HG03159 (cell line): ENCODE results near the gene LAMA1.

Source experiments
- ATAC-seq: cut with Tn5 transposase; IDR thresholded peaks from one replicate; pipeline ENCODE4 v1.9.1; 2021; ENCODE audit warnings: mild to moderate bottlenecking, moderate library complexity; ENCODE audit not compliant: unreplicated experiment

The LAMA1 gene

DNA sequence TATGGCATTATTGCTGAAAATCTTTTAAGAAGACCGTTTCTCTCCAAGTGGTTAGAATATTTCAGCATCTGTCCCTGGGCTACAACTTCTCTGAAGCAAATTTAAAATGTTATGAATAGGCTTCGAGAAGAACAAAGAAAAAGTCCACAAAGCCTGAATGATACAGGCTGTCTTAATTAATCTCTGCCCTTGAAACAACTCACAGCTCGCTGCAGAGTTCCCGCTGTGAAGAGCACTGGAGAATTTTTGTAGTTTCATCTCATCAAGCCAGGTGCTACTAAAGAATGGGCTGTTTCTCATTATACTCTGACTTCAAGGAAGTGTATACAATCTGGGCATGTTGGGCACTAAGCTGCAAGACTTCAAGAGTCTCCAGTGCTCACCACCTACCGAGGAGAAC lies 67.6 kb downstream of the LAMA1 start:
- ATAC-seq, result no peak

GRCh38 chr18:7048081-7048480 lies 69.5 kb downstream of the LAMA1 start:
- no peak for ATAC-seq

DNA sequence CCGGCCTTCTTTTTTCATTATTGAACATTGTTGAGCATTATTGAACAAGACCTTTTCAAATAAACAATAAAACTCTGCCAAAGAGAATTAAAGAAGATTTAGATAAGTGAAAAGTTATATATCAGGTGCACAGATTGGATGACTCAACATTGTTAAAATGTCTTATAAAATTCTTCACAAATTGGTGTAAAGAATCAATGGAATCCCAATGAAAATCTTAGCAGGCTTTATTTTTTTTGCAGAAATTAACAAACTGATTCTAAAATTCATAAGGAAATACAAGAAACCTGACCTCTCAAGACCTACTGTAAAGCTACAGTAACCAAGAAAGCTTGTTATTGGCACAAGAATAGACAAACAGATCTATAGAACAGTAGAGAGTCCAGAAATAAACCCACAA lies 70.3 kb downstream of the LAMA1 start:
- no peak for ATAC-seq

DNA sequence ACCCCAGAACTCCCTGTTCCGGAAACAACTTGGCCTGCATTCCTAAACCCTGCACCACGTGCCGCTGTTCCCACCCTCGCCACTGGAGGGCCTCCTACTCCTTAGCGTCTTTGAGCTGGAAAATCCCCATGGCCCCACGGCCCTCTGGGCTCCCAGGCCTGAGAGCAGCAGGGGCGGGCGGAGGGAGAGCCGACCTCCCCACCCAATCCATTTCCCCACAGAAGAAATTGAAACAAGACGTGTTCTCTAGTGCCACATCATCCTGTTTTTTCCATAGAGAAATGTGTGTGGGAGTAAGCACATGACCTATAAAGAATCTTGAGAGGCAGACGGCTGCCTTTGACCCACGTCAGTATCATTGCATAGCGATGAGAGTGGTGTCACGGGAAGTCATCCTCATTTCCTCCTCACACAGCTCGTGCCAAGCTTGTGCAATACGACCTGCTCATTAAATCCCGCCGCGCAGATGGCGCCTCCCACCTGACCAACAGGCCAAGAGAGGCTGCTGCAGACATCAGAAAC lies 79.2 kb downstream of the LAMA1 start:
- no peak for ATAC-seq

- no peak for ATAC-seq
Observed at GRCh38 chr18:7037470-7037869, 80.1 kb downstream of the LAMA1 start.

DNA sequence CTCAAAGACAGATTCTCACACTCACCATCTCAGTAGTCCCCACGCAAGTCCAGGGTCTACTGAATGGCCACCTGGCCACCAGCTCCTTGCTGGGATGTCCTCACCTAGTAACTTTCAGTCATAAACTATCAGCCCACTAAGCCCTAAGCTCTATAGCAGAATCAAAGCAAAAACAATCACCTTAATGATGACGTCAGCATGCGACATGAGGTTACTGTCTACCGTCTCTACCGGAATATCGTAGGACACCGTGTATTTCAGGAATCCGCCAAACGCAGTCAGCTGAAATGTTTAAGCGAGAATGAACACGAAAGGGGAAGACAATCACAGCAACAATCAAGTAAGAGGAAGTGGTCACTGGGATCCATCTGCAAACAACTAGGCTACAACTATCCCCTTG lies 81.8 kb downstream of the LAMA1 start:
- no peak for ATAC-seq

DNA sequence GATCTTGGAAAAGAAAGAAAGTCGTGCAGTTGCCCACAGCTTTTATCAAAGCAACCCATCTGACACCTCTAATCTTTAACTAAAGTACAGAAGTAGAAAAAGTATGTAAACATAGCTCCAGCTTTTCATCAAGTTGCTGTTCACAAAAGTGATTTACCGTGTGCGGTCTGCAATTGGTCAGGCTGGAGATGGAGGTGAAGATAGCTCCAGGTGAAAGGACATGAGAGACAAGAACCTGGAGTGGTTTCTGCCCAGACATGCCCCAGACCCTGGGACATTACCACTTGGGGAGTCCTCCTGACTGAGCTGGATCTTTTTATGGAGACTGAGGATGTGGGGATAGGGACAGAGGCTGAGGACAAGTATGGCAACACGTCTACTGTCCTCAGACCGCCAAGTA lies 82.7 kb downstream of the LAMA1 start:
- ATAC-seq, result no peak

GRCh38 chr18:7032537-7032936 lies 85.1 kb downstream of the LAMA1 start:
- no peak for ATAC-seq

GRCh38 chr18:7028625-7029024 lies 89.0 kb downstream of the LAMA1 start:
- ATAC-seq, result no peak

DNA sequence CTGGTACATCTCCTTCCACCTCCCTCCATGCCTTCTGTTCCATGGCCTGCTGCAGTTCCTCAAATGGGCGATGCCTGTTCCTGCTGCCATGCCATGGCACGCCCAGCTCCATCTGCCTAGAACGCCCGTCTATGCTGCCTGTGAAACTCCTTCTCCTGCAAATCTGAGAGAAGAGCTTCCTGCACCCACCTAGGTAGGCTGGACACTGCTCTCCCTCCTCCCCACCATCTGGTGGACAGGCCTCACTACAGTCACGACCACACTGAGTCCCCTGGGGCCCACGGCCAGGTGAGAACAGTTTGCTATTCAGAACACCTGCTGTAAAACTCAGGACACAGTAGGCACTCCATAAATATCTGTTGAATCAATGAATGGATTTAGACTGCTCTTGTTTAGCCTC lies 92.4 kb downstream of the LAMA1 start:
- ATAC-seq, result no peak

DNA sequence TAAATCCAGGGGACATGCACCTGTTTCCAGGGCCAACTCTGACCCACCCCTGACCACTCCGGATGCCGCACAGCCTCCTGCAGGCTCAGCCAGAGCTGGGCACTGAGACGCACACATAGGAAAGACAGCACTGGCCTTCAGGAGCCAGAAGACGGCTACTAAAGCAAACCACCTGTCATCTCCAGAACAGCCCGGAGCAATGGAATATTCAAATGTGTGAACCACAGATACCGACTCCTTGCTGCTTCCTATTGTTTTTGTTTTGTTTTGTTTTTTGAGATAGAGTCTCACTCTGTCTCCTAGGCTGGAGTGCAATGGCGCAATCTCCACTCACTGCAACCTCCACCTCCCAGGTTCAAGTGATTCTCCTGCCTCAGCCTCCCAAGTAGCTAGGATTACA lies 94.0 kb downstream of the LAMA1 start:
- no peak for ATAC-seq

DNA sequence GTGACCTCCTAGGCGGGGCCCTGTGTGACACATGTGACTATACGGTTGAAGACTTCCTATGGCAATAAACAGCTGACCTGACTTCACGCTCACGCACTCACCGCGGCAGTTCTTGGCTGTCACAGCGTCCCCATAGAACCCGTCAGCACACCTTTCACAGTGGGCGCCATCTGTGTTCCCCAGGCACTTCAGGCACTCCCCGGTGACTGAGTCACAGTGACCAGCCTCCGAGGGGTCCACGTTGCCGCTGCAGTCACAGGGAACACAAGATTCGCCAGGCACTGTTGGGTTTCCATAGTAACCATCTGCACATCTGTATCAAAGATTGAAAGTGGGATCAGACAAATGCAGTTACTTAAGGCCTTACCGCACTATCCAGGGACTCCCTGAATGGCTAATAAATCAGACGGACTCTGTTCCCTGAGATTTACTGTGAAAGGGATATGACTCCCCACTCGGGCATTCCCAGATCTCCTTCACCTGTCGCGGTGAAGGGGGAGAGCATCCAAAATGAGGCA lies 94.5 kb downstream of the LAMA1 start:
- ATAC-seq, result no peak

DNA sequence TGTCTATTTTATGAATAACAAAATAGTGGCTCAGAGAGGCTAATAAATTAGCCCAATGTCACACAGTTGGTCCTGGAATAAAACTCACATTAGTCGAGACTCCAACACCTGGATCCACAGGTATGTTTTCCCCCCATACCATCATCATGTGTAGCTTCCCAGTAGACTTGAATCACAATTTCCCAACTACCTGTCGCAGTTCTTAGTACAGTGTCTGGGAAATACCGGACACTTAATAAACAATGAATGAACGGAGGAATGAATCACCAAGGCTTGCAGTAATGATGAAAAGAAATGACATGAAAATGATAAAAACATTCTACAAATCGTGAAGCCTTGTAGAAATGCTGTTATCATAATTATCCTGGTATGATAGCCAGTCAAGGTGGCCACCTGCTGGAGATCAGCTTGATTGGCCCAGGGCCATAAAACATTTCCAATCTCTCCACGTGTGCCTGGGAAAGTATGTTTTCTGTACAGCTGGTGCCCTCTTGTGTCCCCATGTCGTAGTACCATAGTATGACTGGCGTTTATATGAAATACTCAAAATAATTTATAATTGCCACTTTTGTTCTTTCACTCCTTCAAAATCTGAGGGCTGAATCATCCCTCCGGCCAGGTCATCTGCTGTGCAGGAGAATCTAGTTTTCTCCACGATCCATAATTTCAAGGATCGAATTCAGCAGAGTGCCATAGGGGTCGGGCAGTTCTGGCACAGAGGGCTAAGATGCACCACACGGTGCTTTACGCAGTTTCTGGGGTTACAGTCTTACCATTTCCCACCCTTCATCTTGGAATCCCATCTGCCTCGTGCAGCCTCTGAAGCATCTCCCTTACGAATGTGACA lies 95.4 kb downstream of the LAMA1 start:
- no peak for ATAC-seq

- ATAC-seq, result no peak
Observed at GRCh38 chr18:7020995-7021777, 96.4 kb downstream of the LAMA1 start.

GRCh38 chr18:7017013-7017412 lies 100.6 kb downstream of the LAMA1 start:
- no peak for ATAC-seq

DNA sequence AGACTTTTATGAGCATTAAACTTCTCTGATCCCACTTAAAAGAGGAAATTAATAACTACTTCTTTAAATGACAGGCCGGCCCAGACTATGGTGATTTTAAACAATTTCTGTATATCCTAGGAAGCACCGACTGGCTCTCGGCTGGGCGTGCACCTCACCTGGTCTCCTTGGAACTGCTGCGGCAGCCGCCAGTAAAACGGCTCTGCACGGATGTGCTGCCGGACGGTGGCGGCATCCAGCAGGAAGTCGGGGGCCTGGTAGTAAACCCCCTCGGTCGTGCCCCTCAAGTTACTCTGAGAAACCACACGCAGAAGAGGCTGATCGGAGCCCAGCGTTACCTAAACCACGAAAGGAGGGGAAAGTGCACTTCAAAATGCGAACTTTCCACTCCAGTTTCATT lies 106.5 kb downstream of the LAMA1 start:
- ATAC-seq, result no peak

GRCh38 chr18:7004009-7004408 lies 113.6 kb downstream of the LAMA1 start:
- ATAC-seq, result no peak

GRCh38 chr18:7002107-7002506 lies 115.5 kb downstream of the LAMA1 start:
- ATAC-seq, result no peak

- no peak for ATAC-seq
Observed at GRCh38 chr18:7000484-7001096, 117.0 kb downstream of the LAMA1 start.

DNA sequence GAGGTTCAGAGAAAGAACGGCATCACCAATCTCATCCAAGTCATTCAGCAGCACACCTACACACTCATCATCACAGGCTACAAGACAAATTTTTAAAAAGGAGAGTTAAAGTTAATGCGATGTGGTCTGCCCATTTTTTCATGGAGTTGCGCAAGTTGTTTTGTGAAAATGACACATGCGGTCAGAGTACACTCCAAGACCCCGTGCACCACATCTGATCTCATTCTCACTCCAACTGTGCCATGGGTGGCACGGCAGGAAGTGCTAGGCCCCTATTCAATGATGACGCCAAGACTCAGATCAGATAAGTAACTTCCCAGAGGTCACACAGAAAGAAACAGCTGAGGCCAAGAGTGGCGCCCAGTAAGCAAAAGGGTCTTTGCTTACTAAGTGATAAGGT lies 119.8 kb downstream of the LAMA1 start:
- no peak for ATAC-seq

DNA sequence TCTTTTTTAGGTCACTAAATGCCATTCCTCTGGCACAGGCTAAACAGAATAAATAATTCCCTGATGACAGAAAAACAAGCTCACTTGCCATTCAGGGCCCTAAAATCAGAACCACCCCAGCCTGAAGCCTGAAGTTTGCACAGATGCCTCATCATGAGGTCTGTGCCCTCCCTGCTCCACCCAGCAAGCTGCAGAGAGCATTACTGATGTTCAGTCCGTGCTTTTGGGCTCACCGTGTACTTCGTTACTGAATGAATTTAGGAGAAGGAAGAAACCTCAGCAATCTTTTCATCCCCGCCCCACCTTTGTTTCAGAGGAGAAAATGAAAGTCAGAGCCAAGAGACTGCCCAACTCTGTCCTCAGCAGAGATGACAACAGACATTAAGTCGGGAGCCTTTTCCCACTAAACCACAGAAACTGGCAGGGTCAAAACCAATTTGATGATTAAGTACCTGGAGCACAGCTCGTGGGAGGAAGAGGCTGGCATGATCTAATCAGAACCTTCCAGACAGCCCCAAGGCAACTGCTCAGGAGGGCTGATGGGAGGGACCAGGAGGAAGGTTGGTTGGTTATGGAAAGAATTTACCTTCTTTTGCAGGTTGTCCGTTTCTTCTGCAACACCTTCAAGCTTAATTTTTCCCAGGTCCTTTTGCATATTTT lies 122.7 kb downstream of the LAMA1 start:
- no peak for ATAC-seq
